Measurements from ENCODE around the gene PUS7.

DNA sequence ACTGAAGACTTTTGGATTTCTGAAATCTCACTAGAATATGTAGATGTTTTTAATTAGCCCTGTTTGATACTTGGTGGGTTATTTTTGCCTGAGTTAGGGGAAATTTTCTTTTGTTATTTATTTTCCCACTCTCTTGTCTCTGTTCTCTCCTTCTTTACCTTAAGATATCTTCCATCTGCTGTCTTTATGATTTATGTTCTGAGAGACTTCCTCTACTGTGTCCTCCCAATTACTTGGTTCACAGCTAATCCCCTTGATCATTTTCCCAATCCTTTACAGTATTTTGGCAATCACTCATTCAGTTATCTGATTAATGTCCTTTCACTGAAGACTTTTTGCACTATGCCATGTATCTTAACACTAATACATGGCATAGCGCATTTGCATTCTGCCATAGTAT, 83.8 kb downstream of the PUS7 start:
- TF ChIP-seq GABPA (IDR thresholded peaks at IDR 0.05 in 1 of 2, conservative IDR thresholded peaks at IDR 0.05 in 1 of 2), result no peak
- TF ChIP-seq, protein P1, sequence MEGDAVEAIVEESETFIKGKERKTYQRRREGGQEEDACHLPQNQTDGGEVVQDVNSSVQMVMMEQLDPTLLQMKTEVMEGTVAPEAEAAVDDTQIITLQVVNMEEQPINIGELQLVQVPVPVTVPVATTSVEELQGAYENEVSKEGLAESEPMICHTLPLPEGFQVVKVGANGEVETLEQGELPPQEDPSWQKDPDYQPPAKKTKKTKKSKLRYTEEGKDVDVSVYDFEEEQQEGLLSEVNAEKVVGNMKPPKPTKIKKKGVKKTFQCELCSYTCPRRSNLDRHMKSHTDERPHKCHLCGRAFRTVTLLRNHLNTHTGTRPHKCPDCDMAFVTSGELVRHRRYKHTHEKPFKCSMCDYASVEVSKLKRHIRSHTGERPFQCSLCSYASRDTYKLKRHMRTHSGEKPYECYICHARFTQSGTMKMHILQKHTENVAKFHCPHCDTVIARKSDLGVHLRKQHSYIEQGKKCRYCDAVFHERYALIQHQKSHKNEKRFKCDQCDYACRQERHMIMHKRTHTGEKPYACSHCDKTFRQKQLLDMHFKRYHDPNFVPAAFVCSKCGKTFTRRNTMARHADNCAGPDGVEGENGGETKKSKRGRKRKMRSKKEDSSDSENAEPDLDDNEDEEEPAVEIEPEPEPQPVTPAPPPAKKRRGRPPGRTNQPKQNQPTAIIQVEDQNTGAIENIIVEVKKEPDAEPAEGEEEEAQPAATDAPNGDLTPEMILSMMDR (IDR thresholded peaks at IDR 0.05; ENCODE audit: low read depth, low read length, missing input control), result no peak
- TF ChIP-seq RAD21 (IDR thresholded peaks at IDR 0.05), result no peak

All from liver (tissue), 3 donors.